Colonic mucosa (tissue), 4 donors: ENCODE data around the gene KRT73. TPM values are rescaled to one million over a fixed set of nuclear protein-coding genes. Genes with fewer than 3 reads are reported as not detected.

Experiments used
- DNase-seq: peaks from one replicate; pipeline ENCODE4 v3.0.0-alpha.2; 2020
- H3K27ac ChIP-seq: fragments of 200-600 bp; one replicate; pipeline ENCODE4 v1.8.0; 2021
- H3K27me3 ChIP-seq: fragments of 200-600 bp; one replicate; pipeline ENCODE4 v1.8.0; 2021
- H3K36me3 ChIP-seq: fragments of 200-600 bp; one replicate; pipeline ENCODE4 v1.8.0; 2021
- H3K4me1 ChIP-seq: fragments of 200-600 bp; one replicate; pipeline ENCODE4 v1.8.0; 2021; ENCODE audit warnings: mild to moderate bottlenecking
- H3K4me3 ChIP-seq: fragments of 200-600 bp; one replicate; pipeline ENCODE4 v1.8.0; 2021
- H3K9ac ChIP-seq, 2 donors: one replicate each; pipeline ENCODE4 v1.7.0; 2013; ENCODE audit warnings: control low read depth in 2 of 2, low read depth in 2 of 2, low read length in 2 of 2
- H3K9me3 ChIP-seq: fragments of 200-600 bp; one replicate; pipeline ENCODE4 v1.8.0; 2021
- CTCF ChIP-seq: fragments of 200-600 bp; IDR thresholded peaks from one replicate; pipeline ENCODE4 v1.8.0; 2022; ENCODE audit warnings: antibody characterized with exemption, mild to moderate bottlenecking
- intact Hi-C: fragments of 100-400 bp; cut with DNase I; formaldehyde crosslinking; loops from one replicate; pipeline ENCODE4 v1.14.1; 2022
- total RNA-seq, 2 donors: library from RNA; stranded (reverse); fragmentation: NEBNext Ultra II Directional in 1 of 2; extraction: Animal tissue kit (Norgen Biotek cat#: 25700) in 1 of 2; gene quantifications; one replicate each; pipeline ENCODE4 v1.2.1, GENCODE V29; 2021
- donor health status: healthy.
- donor health status: DM: no; HTN: no; CAD: no.
- donor health status: DM: no; HTN: no; CAD: no.

Gene KRT73
- total RNA-seq, 2 donors from 2014 or later, result not detected

GRCh38 chr12:52651726-52652261 is 33.4 kb upstream of the KRT73 start, which contains the start of gene KRT2:
KRT2 (minus strand) TSS chr12:52652211; CDS start chr12:52652142, 69 bp downstream.
- H3K4me3 ChIP-seq, result no peak within 1 kb of the TSS
- no peak within 1 kb of the TSS for H3K9ac ChIP-seq
- intact Hi-C loops, result no loop called here
- H3K27ac ChIP-seq, result peak within 1 kb of the TSS; percentile 45
- no peak for DNase-seq
- no peaks in the 10 kb centered on the region for H3K36me3 ChIP-seq
- no peaks in the 10 kb centered on the region for H3K9me3 ChIP-seq
- no peak for TF ChIP-seq CTCF
- H3K4me1 ChIP-seq, result peaks cover 4% of the 10 kb centered on the region
- H3K27me3 ChIP-seq, result no peaks in the 10 kb centered on the region

- Histone ChIP-seq H3K36me3 (no peaks in the 10 kb centered on the region), H3K4me1 (peaks cover 4% of the 10 kb centered on the region), H3K4me3 (no peak overlapping the region), H3K9ac (no peak overlapping the region), H3K9me3 (no peaks in the 10 kb centered on the region), H3K27ac (peak overlapping the region; percentile 45), H3K27me3 (no peaks in the 10 kb centered on the region)
- TF ChIP-seq CTCF, result no peak
- peak; percentile 61 for DNase-seq
- intact Hi-C loops, result no loop called here
Measured at GRCh38 chr12:52650520-52651081, 32.2 kb upstream of the KRT73 start.

GRCh38 chr12:52649066-52649465 is 30.7 kb upstream of the KRT73 start:
- no peak for DNase-seq
- Histone ChIP-seq H3K4me3 (no peak overlapping the region), H3K27ac (no peak overlapping the region), H3K9ac (no peak overlapping the region), H3K27me3 (no peaks in the 10 kb centered on the region), H3K36me3 (no peaks in the 10 kb centered on the region), H3K9me3 (no peaks in the 10 kb centered on the region), H3K4me1 (peaks cover 4% of the 10 kb centered on the region)
- intact Hi-C loops, result no loop called here
- no peak for TF ChIP-seq CTCF

GRCh38 chr12:52648012-52648550 is 29.7 kb upstream of the KRT73 start:
- H3K4me1 ChIP-seq, result peaks cover 4% of the 10 kb centered on the region
- no peaks in the 10 kb centered on the region for H3K9me3 ChIP-seq
- no peak overlapping the region for H3K27ac ChIP-seq
- H3K9ac ChIP-seq, result no peak overlapping the region
- H3K27me3 ChIP-seq, result no peaks in the 10 kb centered on the region
- DNase-seq, result no peak
- H3K4me3 ChIP-seq, result no peak overlapping the region
- H3K36me3 ChIP-seq, result no peaks in the 10 kb centered on the region
- TF ChIP-seq CTCF, result no peak
- intact Hi-C loops, result no loop called here

GRCh38 chr12:52647601-52648000 is 29.2 kb upstream of the KRT73 start:
- intact Hi-C loops, result no loop called here
- Histone ChIP-seq H3K36me3 (no peaks in the 10 kb centered on the region), H3K27ac (no peak overlapping the region), H3K4me1 (peaks cover 4% of the 10 kb centered on the region), H3K27me3 (no peaks in the 10 kb centered on the region), H3K4me3 (no peak overlapping the region), H3K9ac (no peak overlapping the region), H3K9me3 (no peaks in the 10 kb centered on the region)
- peak; percentile 11 for DNase-seq
- TF ChIP-seq CTCF, result no peak
